ENCODE data around the gene GNAZ.

The GNAZ gene

DNA sequence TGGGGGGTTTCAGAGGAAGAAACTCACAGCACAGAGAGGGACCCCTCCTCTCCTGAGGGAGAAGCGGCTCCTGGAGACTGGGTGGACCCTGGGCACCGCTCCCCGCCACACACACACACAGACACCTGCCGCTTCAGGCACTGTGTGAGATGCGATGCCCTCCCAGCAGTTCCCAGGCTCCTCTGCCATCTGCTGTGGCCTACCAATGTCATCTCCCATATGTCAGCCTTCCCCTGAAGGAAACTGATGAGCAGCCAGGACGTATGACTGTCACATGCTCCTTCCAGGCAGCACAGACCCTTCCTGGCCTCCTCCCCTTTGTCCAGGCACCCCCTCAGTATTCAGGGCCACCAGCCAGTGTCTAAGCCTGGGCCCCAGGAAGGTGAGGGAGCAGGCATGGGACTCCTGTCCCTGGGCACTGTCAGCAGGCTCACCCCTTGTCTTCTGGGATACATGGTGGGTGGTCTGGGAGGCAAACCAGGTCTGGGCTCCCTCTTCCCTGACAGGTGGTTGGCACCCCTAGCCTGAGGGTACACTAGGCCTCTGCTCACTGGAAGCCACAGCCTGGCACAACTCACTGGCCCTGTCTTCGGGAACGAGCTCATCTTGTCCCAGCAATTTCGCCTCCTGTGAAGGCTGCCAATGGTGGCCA, 98.2 kb downstream of the GNAZ start:
- no peaks in the 10 kb centered on the region for H4K20me1 ChIP-seq (ENCODE audit: control insufficient read depth, insufficient read depth, low read depth, low read length)

DNA sequence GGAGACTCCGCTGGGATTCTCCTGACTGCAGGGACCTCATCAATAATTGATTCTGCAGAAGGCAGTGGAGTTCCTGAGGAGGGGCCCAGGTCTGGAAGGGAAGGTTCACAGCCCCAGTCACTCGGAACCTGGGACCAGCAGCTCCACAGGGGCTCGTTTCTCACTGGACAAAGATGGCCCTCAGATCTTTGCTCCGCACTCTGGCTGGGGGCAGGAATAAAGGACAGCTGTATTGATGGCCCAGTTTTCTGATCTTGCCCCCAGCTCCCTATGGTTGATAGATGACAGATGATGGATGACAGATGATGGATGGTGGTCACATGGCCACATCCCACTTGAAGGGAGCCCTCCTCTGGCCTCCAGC, 98.7 kb downstream of the GNAZ start:
- H3F3A ChIP-seq (ENCODE audit: control insufficient read depth, insufficient read depth): 0 out of 2 replicates have a peak, but pooled peaks cover 3% of the 10 kb centered on the region
- H3K4me2 ChIP-seq (ENCODE audit: low read length): no peak overlapping the region
- no peaks in the 10 kb centered on the region for H4K20me1 ChIP-seq (ENCODE audit: control insufficient read depth, insufficient read depth, low read depth, low read length)
- no peaks in the 10 kb centered on the region for H3K9me3 ChIP-seq (ENCODE audit: control insufficient read depth, insufficient read depth, low read length)
- no peaks in the 10 kb centered on the region for H3K4me1 ChIP-seq (ENCODE audit: control insufficient read depth, low read length)
- H3K27ac ChIP-seq (ENCODE audit: low read depth, low read length): no peak overlapping the region
- H3K27me3 ChIP-seq (ENCODE audit: control insufficient read depth, low read length): no peaks in the 10 kb centered on the region
- H3K9me2 ChIP-seq (replicated peaks; ENCODE audit: control insufficient read depth, low read length): no peaks in the 10 kb centered on the region
- no peak overlapping the region for H3K4me3 ChIP-seq (ENCODE audit: low read length)
- TF ChIP-seq, protein P1, sequence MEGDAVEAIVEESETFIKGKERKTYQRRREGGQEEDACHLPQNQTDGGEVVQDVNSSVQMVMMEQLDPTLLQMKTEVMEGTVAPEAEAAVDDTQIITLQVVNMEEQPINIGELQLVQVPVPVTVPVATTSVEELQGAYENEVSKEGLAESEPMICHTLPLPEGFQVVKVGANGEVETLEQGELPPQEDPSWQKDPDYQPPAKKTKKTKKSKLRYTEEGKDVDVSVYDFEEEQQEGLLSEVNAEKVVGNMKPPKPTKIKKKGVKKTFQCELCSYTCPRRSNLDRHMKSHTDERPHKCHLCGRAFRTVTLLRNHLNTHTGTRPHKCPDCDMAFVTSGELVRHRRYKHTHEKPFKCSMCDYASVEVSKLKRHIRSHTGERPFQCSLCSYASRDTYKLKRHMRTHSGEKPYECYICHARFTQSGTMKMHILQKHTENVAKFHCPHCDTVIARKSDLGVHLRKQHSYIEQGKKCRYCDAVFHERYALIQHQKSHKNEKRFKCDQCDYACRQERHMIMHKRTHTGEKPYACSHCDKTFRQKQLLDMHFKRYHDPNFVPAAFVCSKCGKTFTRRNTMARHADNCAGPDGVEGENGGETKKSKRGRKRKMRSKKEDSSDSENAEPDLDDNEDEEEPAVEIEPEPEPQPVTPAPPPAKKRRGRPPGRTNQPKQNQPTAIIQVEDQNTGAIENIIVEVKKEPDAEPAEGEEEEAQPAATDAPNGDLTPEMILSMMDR (IDR thresholded peaks at IDR 0.05; ENCODE audit: low read depth, low read length, poor library complexity, severe bottlenecking): no peak
- no peak for TF ChIP-seq EZH2phosphoT487 (IDR thresholded peaks at IDR 0.05; ENCODE audit: borderline replicate concordance, low read length)
- H3K79me2 ChIP-seq (ENCODE audit: control insufficient read depth, low read length): no peaks in the 10 kb centered on the region
- no peaks in the 10 kb centered on the region for H3K36me3 ChIP-seq (ENCODE audit: control insufficient read depth, low read length)

More for the DNA sequence above, 98.2 kb downstream of the GNAZ start:
- no peak overlapping the region for H3K27ac ChIP-seq (ENCODE audit: low read depth, low read length)
- H3F3A ChIP-seq (ENCODE audit: control insufficient read depth, insufficient read depth): 0 out of 2 replicates have a peak, but pooled peaks cover 3% of the 10 kb centered on the region
- H3K9me2 ChIP-seq (replicated peaks; ENCODE audit: control insufficient read depth, low read length): no peaks in the 10 kb centered on the region
- no peaks in the 10 kb centered on the region for H3K36me3 ChIP-seq (ENCODE audit: control insufficient read depth, low read length)
- no peak overlapping the region for H3K4me3 ChIP-seq (ENCODE audit: low read length)
- no peaks in the 10 kb centered on the region for H3K27me3 ChIP-seq (ENCODE audit: control insufficient read depth, low read length)
- H3K79me2 ChIP-seq (ENCODE audit: control insufficient read depth, low read length): no peaks in the 10 kb centered on the region
- TF ChIP-seq, protein P1 (IDR thresholded peaks at IDR 0.05; ENCODE audit: low read depth, low read length, poor library complexity, severe bottlenecking): no peak
- TF ChIP-seq EZH2phosphoT487 (IDR thresholded peaks at IDR 0.05; ENCODE audit: borderline replicate concordance, low read length): no peak
- no peaks in the 10 kb centered on the region for H3K9me3 ChIP-seq (ENCODE audit: control insufficient read depth, insufficient read depth, low read length)
- H3K4me2 ChIP-seq (ENCODE audit: low read length): no peak overlapping the region
- H3K4me1 ChIP-seq (ENCODE audit: control insufficient read depth, low read length): no peaks in the 10 kb centered on the region
